Measurements from ENCODE around the gene CDH4.
A peak's percentile ranks its signal among the peaks of the same experiment; 100 is the strongest.

Gene CDH4

DNA sequence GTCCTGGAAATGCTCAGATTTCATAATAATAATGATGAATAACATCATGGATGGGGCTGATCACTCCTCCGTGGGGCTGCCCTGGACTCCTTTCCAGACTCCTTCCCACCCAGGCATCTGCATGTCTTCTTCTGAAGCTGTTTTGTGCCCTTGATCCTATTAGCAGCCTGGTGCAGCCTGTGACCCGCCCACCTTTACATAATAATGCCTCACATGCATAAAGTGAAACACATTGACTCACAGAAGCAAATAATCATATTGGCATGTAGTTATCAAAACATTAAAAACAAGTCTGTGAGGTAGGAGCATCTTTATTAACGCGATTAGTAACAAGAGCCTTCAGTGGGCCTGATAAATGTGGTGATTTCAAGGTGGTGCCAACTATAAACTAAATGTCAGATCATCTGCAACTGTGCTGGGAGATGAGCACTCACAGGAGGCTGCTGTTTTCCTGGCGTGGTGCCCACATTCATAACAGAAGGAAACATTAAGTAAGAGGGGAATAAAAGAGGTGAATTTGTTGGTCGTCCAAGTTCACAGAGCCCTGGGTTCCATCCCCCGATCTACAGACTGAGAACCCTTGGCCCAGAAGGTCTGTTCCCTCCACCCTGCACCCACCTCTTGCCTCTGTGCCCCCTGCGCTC, 344.7 kb downstream of the CDH4 start:
- DNase-seq, result peak; percentile 10

DNA sequence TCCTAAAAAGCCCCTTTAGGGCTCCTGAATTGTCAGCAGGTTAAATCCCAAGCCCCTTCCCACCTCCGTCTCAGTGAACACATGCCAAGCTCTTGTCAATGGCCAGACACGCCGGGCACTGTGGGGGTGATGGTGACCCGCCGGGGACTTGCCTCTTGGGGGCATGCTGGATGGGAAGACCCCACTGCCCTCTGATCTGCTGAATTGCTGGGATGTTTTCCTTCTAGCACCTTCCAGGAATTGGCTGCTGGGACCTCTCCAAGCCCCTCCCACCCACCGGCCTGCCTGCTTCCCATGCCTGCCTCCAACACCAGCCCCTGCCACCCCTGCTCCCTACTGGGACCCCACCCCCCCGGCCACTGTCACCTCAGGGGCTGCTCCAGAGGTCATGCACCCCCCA, 345.9 kb downstream of the CDH4 start:
- DNase-seq, result no peak

DNA sequence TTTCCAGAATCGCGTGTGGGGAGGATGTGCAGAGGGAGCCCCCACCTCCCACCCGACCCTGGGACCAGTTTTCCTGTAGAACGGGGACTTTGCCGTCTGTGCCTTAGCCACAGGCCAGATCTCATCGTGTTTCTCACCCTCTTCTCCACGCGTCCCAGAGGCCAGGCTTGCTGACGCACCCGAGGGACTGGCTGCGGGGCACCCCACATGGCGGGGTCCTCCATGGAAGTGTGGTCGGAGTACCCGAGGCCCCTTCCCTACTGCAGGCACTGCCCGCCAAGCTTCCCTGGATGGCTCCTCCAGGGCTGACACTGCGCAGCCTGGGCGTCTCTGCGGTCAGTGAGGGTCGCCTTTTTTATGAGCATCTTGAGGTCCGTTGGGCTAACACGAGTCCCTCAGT, 346.5 kb downstream of the CDH4 start:
- no peak for DNase-seq

DNA sequence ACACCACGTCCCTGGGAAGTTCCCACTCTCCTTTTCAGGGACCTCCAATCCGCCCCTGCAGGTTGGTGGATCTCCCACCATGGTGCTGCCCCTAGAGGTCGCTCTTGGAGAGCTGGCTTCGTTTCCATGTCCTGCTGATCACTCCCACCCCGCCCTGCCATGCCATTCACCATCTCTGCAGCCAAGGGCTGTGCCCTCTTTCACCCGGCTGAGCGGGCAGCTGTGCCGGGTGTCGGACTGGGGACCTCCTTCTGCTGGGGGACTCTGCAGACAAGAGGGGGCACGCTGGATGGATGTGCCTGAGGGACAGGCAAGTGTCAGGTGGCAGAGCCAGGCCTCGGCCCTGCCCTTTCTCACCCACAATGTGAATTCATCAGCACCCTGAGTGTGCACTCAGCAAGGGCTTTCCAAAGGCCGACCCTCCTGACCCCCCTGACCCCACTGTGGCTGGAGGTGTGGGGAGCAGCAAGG, 347.0 kb downstream of the CDH4 start:
- DNase-seq, result no peak

DNA sequence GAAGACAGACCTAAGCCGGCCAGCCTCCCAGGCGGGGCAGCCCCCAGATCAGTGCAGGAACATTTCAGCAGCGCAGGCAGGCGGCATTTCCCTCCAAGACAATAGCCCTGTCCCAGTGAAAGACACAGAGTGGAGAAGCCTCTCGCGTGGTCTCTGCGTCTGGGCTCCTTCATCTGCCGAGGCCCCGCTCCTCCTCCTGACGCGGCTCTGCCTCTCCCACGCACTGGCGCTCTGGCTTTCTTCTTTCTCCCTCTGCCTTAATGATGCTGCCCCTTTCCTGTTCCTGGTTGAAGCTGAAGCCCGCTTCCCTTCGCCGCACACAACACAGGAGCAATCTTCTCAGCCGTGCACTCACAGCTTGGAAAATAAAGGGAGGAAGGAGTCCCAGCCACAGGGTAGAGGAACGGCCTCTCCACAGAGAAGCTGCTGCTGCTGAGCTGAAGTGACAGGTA, 347.5 kb downstream of the CDH4 start:
- no peak for DNase-seq

DNA sequence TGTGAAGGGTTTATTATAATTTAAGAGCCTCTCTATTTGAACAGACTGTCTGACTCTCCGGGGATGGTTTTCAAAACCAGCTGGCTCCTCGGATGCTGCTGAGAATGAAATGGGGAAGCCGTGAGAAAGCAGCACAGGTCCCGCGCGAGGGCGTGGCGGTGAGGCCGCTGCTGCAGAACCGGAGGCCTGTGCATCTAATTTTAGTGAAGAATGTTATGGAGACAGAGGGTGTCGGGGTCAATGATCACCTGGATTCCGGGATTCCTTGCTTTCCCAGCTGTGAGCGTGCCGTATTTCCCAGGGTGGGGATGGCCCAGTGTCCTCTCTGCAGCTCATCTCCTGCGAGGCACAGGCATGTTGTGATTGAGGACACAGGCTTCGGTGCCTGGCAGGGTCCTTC, 348.0 kb downstream of the CDH4 start:
- no peak for DNase-seq

DNA sequence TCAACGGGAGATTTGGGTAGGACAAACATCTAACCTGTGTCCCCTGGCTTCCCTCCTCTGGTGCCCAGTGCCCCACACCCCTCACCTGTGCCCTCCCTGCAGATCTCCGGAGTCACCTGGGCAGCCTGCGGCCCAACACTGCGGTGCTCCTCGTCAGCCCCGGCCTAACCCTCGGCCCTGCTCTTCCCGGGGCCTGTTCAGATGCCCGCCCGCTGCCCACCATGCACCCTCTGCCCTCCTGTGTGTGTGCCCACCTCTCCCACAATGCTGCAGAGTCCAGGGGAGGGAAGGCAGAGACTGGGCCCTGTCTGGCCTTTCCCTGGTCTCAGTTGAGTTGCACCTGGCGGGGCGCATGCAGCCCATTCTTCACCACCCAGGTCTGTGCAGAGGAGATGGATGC, 349.3 kb downstream of the CDH4 start:
- DNase-seq, result no peak

DNA sequence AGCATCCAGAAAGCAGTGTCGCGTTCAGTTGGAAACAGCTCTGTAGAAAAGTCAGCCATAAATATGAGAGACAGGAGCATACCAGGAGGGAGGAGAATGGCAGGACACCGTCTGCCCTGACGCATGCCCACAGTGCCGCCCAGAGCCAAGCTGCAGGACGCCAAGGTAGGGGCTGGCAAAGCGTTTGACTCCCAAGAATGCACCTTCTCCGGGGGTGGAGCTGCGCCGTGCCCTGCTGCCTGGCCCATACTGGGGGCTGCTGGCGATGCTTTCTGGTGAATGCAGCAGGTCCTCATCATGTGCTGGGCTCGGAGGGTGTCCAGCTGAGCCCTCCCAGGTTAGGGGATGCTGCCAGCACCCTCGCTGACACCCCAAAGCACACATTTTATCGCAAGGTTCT, 349.8 kb downstream of the CDH4 start:
- no peak for DNase-seq

DNA sequence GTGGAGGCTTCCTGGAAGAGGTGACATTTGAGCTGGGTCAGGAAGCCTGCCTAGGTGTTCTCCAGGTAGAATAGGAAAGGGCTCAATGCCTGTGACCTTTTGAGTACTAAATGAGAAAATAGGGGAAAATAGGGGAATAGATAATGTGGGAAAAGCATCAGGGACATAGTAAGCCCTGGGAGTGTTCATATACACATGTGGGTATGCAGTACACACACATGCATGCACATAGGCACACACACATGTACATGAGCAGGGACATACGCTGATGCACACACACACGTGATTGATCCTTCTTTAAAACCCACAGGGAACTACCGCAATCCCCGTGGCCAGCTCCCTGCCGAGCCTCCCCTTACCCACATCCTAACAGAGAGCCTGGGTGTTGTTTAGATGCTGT, 351.7 kb downstream of the CDH4 start:
- DNase-seq, result no peak

DNA sequence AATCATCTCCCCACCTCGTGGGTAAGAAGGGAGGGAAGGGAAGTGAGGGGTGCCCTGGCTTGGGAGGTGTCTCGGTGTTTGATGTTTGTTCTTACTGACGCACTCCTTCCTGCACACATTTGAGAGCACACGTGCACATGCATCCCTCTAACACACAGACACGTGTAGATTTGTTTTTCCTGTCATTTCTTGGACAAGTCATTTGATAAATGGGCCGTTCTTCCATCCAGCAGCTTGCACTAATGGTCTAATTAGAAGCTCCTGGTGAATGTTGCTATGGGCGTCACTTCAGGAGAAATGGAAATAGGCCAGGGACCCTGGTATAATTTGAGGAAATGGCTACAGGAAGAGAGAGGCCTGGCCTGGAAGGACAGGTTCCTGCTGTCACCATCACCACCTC, 352.5 kb downstream of the CDH4 start:
- no peak for DNase-seq

DNA sequence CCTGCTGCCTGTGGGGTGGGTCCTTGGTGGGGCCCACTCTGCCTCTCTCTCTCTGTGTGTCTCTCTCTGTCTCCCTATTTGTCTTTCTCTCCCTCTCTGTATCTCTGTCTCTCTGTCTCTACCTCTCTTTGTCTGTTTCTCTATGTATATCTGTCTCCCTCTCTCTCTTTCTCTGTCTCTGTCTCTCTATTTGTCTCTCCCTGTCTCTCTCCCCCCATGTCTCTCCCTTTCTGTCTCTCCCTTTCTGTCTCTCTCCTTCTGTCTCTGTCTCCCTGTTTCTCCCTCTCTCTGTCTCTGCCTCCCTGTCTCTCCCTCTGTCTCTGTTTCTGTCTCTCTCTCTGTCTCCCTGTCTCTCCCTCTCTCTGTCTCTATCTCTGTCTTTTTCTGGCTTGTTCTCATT, 353.2 kb downstream of the CDH4 start:
- DNase-seq, result no peak

DNA sequence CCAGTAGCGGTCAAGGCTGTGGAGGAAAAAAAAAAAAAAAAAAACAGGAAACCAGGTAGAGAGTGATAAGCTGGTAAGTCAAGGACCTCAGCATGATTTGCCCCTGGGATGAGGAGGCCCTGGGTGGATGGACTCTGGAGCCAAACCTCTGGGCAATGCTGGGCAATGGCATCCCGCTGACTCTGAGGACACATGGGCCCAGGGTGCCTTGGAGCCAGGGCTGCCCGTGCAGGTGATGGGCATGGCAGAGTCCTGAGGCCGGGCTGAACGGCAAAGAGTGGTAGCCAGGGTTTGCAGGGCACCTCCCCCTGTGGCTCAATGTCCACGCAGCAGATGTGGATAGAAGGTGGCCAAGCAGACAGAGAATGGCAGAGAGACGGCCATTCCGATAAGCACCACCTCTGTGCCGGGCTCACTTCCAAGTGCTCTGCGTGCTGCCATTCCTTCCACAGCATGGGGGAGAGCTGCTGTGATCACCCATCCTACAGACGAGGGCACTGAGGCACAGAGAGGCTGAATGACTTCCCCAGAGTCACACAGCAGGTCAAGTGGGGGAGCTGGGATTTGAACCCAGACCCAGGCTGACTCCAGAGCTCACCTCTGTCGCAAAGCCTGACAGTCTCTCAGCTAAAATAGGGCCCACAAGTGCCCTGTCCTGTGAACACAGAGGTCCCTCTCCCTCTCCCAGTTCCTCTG, 353.9 kb downstream of the CDH4 start:
- DNase-seq, result no peak

DNA sequence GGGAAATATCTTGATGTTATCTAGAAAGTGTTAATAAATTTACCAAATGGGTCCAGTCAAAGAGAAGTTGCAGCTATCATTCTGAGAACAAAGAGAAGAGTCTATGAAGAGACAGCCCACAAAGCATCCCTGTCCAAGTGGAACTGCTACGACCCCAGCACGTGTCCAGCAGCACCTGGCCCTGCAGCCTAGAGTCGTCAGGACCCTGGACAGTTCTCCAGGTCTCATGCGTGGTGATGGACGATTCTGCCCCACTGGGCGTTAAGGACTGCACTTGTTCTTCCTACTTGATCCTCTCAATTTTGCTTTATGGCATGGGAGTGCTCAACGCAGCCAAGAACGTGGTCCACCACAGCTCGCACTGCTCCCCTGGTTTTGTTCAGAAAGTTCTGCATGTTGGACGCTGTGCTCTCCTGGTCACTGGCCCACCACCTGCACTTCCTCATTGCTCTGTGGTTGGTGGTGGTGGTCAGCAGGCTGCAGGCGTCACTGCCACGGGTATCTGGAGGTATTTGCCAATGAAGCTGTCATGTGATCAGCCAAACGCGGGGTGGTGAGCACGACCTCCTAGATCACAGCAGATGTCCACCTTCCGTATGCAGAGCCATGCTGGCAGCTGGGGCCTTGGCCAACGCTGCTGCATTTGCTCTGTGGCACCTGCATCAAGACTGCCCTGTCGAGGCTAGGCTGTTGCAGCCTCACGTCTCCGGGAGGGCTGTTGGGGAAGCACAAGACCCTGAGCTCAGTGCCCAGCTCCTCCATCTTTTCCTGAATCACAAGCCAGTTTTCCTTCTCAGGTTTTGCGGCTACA, 356.4 kb downstream of the CDH4 start:
- peak; percentile 29 for DNase-seq

DNA sequence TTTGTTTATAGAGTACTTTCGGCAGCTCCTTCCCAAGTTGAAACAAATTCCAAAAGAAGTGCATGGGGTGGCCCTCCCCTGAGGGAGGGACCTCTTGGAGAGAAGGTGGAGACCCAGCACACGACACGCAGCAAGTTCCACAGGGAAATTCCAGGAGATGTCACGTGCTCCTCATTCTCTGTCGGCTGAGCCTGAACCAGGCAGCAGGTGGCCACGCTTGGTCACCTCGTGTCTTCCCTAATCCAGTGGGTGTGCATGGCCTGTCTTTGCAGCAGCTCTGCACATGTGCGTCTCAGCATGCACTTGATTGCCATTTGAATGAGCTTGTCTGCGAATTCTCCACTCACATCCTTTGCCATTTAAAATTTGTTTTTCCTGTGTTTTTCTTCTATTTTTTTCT, 357.4 kb downstream of the CDH4 start:
- no peak for DNase-seq

DNA sequence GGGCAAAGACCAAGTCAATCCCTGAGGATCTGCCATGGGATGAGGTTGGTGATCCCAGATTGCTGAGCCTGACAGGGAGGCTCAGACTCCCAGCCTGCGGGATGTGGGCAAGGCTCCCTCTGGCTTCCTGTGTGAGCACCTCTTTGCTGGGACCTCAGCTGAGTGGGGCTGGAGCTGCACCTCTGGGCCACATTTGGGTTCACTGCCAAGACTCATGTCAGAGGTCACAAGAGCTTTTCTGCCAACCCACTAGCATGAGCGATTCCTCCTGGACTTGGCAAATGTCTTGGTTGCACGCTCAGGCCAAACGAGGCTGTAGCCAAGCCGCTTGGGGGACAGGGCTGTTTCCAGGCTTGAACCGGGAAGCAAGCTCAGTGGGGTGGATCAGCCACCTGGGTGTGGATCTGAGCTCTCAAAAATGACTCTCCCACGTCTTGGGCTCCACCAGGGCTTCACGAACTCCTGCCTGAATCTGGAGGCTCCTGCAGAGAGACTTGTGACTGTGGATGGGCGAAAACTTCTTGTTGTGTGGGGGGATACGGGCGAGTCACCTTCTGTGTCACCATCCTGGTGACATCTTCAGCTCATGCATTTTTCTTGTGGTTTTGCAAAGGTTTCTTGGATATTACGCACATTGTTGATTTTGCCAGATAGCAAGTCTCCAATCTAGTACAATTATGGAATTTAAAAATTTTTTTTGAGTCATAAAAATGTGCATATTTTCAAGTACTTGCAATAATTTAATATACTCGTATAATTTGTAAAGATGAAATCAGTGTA, 359.5 kb downstream of the CDH4 start:
- DNase-seq, result peak; percentile 22

DNA sequence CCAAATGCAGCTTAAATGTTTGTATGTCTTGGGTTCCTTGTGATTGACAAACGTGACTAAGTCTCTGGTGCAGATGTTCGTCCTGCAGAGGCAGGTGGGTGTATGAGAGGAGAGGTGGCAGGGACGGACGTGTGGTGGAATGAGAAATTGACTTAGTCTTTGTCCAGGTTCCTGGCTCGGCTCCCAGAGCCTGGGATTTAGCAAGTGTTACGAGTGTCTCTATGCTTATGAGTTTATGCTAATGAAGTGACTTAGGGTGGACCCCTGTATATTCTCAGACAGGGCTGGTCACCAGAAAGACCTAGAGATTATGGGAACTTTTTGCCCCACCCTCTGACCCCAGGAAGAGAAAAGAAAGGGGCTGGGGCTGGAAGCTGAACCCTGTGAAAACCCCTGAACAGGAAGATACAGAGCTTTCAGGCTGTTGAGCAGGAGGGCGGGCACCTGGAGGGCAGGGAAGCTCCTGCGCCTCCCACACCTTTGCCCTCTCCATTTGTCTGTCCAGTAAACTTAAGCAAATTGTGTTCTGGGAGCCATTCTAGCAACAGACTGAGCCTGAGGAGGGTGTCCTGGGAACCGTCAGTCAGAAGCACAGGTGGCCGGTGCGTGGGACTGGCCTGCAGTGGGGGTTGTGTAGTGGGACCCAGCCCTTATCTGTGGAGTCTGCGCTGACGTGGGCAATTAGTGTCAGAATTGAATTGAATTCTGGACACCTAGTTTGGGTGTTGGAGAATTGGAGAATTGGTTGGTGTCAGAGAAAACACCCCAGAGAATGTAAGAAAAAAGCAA, 362.1 kb downstream of the CDH4 start:
- DNase-seq, result no peak

DNA sequence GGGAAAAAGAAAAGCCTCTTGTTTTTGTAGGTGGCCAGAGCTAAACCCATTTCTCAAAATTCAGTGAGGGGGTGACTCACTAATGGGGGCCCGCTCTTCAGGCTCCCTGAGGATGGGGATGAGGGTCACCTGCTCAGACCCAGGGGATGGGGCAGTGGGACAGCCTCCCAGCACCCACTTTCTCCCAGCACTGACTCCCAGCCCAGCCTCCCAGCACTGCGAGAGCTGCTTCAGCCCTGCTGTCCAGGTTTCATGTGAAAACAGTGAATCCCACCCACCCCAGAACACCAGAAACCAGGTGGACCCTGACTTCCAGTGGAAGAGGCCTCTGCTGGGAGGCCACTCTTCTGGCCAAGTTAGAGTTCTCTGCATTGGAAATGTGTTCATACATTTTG, 362.6 kb downstream of the CDH4 start:
- DNase-seq, result no peak

DNA sequence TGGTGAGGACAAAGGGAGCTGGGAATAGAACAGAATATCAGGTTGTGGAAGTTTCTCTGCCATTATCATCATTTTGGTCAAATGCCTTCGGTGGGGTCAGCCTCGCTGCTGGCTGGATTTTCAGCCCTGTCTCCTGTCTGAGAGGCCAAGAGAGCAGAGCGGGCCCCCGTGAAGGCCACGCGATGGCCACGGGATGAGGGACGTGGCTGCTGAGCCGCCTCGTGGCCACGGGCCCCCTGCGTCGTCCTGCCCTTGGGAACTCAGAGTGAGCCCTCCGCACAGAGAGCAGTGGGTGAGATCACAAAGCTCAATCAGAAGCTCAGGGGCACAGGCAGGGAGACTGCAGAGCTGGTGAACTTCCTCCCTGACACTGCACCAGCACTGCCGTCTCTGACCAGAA, 363.7 kb downstream of the CDH4 start:
- DNase-seq, result no peak

DNA sequence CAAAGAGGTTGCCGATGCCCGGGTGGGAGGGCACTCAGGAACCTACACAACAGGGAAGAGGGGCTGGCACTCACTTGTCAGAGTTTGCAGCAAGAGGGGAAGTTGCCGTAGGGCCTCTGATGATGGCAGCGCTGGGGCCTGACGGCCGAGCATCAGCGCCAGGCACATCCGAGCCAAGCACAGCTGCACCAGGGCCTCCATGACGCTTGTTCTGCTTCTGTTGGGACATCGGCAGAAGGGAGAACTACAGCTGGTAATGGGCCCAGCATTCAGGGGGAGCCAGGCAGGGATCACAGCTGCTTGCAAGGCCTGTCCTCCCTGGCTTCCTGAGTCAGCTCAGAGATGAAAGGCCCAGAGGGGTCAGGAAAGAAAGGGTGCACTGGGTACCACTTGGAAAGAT, 367.7 kb downstream of the CDH4 start:
- no peak for DNase-seq

DNA sequence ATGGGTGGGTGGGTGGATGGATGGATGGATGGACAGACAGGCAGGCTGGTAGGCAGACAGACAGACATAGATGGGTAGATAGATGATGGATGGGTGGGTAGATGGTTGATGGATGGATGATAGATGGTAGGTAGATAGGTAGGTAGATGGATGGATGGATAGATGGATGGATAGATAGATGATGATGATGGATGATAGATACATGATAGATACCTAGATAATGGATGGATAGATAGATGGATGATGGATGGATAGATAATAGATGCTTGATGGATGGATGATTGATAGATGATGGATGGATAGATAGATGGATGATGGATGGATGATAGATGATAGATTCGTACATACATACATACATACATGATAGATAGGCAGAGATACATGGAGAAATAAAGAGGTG, 368.1 kb downstream of the CDH4 start:
- no peak for DNase-seq

DNA sequence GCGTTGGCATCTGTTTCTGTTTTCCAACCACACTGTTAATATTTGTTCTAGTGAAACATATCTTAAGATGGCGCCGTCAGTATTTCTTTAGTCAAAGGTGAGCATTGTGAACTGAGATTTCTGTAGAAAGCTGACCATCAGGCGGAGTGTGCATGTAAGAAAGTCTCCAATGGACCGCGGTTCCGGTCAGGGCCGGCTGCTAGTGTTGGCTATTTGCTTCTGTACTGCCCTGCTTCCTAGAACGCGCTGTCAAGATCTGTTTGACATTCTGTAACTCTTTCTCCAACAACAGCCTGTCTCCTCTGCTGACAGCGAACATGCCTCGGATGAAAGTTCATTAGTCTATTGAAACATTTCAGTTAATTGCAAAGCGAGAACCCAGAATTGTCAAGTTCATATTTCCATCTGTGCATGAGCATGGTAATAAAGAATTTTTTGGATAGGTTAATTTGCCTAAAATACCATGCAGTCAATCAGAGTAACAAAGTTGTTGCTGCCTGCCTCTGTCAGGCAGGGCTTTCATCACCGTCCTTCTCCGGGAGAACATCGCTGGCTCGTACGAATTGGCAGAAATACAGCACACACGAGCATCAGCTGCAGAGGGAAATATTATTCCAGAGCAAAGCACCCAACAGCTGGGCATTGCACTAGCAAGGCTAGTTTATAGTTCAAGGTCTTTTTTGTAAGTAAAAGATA, 369.1 kb downstream of the CDH4 start:
- no peak for DNase-seq

DNA sequence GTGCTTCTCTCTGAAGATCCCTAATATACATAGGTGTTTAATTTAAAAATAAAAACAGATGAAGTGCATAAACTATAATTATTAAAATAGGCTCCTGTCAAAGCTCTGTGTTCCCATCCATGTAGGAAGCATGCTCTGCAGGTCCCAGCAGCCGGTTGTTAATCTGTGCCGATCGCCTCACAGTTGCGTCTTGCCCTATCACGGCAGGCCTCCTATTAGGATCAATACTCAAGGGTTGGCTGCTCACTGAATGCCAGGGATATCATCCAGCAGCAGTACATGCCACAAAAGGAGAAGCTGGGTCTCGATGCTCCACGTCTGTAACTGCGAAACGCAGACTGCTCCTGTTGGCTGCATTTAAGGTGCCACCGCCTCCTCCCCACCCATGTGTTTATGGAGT, 369.8 kb downstream of the CDH4 start:
- no peak for DNase-seq

All from fibroblast of skin of right quadriceps (primary cell).